Prostate gland (tissue), 2 donors: ENCODE results near the gene TNNI3K.

Source experiments
- CTCF ChIP-seq, 4 experiments: fragments of 200-600 bp in 2 of 4; fragments of 450-650 bp in 2 of 4; sonication (generic) in 2 of 4; IDR thresholded peaks; 1 replicate in 3 of 4; 2 replicates in 1 of 4; pipeline ENCODE4 v1.5.1; 2016 to 2019; ENCODE audit warnings: antibody characterized with exemption in 4 of 4, mild to moderate bottlenecking in 2 of 4, moderate library complexity in 2 of 4
- POLR2A ChIP-seq: fragments of 450-650 bp; IDR thresholded peaks from one replicate; pipeline ENCODE4 v1.6.1; 2016; ENCODE audit warnings: antibody characterized with exemption, mild to moderate bottlenecking
- POLR2AphosphoS5 ChIP-seq: sonication (generic); formaldehyde crosslinking; IDR thresholded peaks from one replicate; pipeline ENCODE4 v1.6.1; 2017; ENCODE audit warnings: antibody characterized with exemption

- TF ChIP-seq POLR2A (no peak), CTCF (IDR thresholded peaks at IDR 0.05) (no peak), POLR2AphosphoS5 (no peak)
Measured at GRCh38 chr1:74395571-74395970, 160.4 kb downstream of the TNNI3K start.
